Activated gamma-delta T cell treated with Interleukin-2 at 50 U/mL for 16 hours (primary cell): Measurements from ENCODE around the gene PAX8.

Experiments used
- DNase-seq: peaks from one replicate; pipeline ENCODE4 v3.0.0-alpha.2; 2020

Gene PAX8

GRCh38 chr2:113234721-113235346 lies 43.9 kb downstream of the PAX8 start:
- no peak for DNase-seq

GRCh38 chr2:113233593-113234550 lies 44.8 kb downstream of the PAX8 start:
- DNase-seq, result no peak

- no peak for DNase-seq
Observed at GRCh38 chr2:113232740-113233139, 46.0 kb downstream of the PAX8 start.

- no peak for DNase-seq
Observed at GRCh38 chr2:113232123-113232522, 46.6 kb downstream of the PAX8 start.

GRCh38 chr2:113231064-113231463 lies 47.7 kb downstream of the PAX8 start:
- DNase-seq, result no peak

GRCh38 chr2:113230531-113230930 lies 48.2 kb downstream of the PAX8 start:
- DNase-seq, result no peak

- DNase-seq, result no peak
Observed at GRCh38 chr2:113229795-113230194, 48.9 kb downstream of the PAX8 start.

- DNase-seq, result no peak
Observed at GRCh38 chr2:113228991-113229716, 49.6 kb downstream of the PAX8 start.

GRCh38 chr2:113228351-113228750 lies 50.4 kb downstream of the PAX8 start:
- no peak for DNase-seq

- no peak for DNase-seq
Observed at GRCh38 chr2:113227698-113228097, 51.0 kb downstream of the PAX8 start.

- no peak for DNase-seq
Observed at GRCh38 chr2:113227290-113227689, 51.4 kb downstream of the PAX8 start.

GRCh38 chr2:113226462-113226861 lies 52.3 kb downstream of the PAX8 start:
- no peak for DNase-seq

- no peak for DNase-seq
Observed at GRCh38 chr2:113225263-113226259, 53.2 kb downstream of the PAX8 start.

- no peak for DNase-seq
Observed at GRCh38 chr2:113224647-113225236, 54.0 kb downstream of the PAX8 start.

- no peak for DNase-seq
Observed at GRCh38 chr2:113223813-113224212, 54.9 kb downstream of the PAX8 start.

GRCh38 chr2:113221846-113222245 lies 56.9 kb downstream of the PAX8 start:
- DNase-seq, result no peak

- no peak for DNase-seq
Observed at GRCh38 chr2:113220970-113221708, 57.6 kb downstream of the PAX8 start.

GRCh38 chr2:113219889-113220641 lies 58.7 kb downstream of the PAX8 start:
- DNase-seq, result no peak

- DNase-seq, result no peak
Observed at GRCh38 chr2:113219525-113219888, 59.2 kb downstream of the PAX8 start.

- no peak for DNase-seq
Observed at GRCh38 chr2:113219092-113219441, 59.7 kb downstream of the PAX8 start.
